ENCODE data around the gene SEZ6L.

Gene SEZ6L

DNA sequence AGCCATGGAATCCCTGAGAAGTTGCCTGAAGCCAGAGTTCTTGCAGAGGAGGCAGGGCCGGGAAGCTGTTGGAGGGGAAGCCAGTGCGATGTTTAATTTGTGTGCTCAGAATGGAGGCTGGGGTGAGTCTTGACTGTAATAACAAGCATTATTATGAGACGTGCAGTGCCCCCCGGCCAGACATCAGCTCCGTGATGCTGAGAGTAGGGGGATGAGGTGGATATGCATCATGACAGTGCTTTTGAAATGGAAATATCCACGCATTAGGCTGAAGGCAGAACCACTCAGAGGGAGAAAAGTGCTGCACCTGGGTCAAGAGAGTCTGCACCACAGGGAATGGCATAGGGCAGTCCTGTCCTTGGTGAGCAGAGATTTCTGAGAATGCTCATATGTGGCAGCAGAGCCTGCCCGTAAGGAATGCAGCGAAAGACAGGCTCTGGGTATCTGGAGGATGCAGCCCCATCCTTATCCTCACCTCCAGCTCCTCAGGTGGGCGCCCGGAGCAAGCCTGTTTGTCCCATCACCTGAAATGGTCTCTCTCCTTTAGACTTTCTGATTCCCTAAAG lies 37.6 kb upstream of the SEZ6L start:
- Histone ChIP-seq H3K4me3 (ENCODE audit: low read depth, low read length) (no peak overlapping the region), H3K4me1 (no peaks in the 10 kb centered on the region), H3K36me3 (no peaks in the 10 kb centered on the region), H3K27me3 (peaks cover 8% of the 10 kb centered on the region; the same call in 1 of the 2 replicates), H3K9me3 (no peaks in the 10 kb centered on the region)
- DNase-seq = no peak
- no peak for TF ChIP-seq CTCF (IDR thresholded peaks at IDR 0.05; ENCODE audit: low read depth, low read length)

DNA sequence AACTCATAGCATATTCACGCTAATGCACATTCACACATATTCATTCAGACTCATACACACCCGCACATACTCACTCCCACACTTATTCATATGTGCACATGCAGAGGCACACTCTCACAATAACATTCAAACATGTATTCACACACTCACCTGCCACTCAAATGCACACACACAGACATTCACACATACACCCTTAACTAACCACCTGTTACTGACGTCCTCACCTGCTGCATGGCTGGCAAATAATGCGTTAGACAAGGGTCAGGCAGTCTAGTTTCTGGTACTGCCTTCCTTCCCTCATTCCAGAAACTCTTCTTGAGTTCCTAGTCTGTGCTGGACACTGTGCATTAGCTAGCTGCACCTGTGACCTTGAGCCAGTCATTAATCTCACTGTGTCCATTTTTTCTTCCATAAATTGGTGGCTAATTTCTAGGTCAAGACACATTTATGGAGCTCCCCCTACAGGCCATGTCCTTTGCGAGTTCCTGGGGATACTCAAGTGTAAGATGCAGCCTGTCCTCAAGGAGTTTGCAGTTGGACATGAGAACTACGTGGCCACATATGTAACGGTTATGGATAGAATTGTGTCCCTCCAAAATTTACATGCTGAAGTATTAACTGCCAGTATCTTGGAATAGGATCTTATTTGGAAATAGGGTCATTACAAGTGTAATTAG lies 34.5 kb upstream of the SEZ6L start:
- Histone ChIP-seq H3K27me3 (peaks cover 7% of the 10 kb centered on the region; the same call in 1 of the 2 replicates), H3K36me3 (no peaks in the 10 kb centered on the region), H3K4me3 (ENCODE audit: low read depth, low read length) (no peak overlapping the region), H3K9me3 (no peaks in the 10 kb centered on the region), H3K4me1 (no peaks in the 10 kb centered on the region)
- peak; percentile 11 for DNase-seq
- TF ChIP-seq CTCF (IDR thresholded peaks at IDR 0.05; ENCODE audit: low read depth, low read length) = peak; percentile 51

DNA sequence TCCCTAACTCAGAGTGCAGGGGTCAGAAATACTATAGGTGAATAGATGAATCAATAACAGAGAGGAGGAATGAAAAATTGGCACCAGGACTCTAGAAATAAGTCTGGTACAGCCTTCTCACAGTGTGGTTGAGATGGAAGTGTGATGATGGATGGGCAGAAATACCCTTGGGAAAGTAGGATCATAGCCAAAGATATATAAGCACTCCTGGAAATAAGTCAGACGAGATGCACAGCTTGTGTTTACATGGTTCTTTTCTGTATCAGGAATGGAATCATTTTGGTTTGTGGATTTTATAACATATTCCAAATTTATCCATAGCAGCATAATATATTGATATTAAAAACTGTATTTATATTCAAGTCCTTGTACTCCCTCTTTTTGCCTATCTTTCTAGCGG lies 33.5 kb upstream of the SEZ6L start:
- TF ChIP-seq CTCF (IDR thresholded peaks at IDR 0.05; ENCODE audit: low read depth, low read length) = no peak
- peaks cover 9% of the 10 kb centered on the region; the same call in 1 of the 2 replicates for H3K27me3 ChIP-seq
- H3K36me3 ChIP-seq = no peaks in the 10 kb centered on the region
- no peak for DNase-seq
- no peak overlapping the region for H3K4me3 ChIP-seq (ENCODE audit: low read depth, low read length)
- H3K9me3 ChIP-seq = no peaks in the 10 kb centered on the region
- H3K4me1 ChIP-seq = no peaks in the 10 kb centered on the region

GRCh38 chr22:26139310-26139709 lies 30.0 kb upstream of the SEZ6L start:
- peaks cover 4% of the 10 kb centered on the region; the same call in 1 of the 2 replicates for H3K27me3 ChIP-seq
- H3K4me1 ChIP-seq = no peaks in the 10 kb centered on the region
- H3K4me3 ChIP-seq (ENCODE audit: low read depth, low read length) = no peak overlapping the region
- DNase-seq = peak; percentile 11
- TF ChIP-seq CTCF (IDR thresholded peaks at IDR 0.05; ENCODE audit: low read depth, low read length) = no peak
- H3K36me3 ChIP-seq = no peaks in the 10 kb centered on the region
- no peaks in the 10 kb centered on the region for H3K9me3 ChIP-seq

GRCh38 chr22:26141831-26142230 lies 27.4 kb upstream of the SEZ6L start:
- H3K27me3 ChIP-seq = peaks cover 16% of the 10 kb centered on the region
- no peak overlapping the region for H3K4me3 ChIP-seq (ENCODE audit: low read depth, low read length)
- no peak for TF ChIP-seq CTCF (IDR thresholded peaks at IDR 0.05; ENCODE audit: low read depth, low read length)
- H3K4me1 ChIP-seq = no peaks in the 10 kb centered on the region
- no peaks in the 10 kb centered on the region for H3K36me3 ChIP-seq
- no peak for DNase-seq
- H3K9me3 ChIP-seq = no peaks in the 10 kb centered on the region

DNA sequence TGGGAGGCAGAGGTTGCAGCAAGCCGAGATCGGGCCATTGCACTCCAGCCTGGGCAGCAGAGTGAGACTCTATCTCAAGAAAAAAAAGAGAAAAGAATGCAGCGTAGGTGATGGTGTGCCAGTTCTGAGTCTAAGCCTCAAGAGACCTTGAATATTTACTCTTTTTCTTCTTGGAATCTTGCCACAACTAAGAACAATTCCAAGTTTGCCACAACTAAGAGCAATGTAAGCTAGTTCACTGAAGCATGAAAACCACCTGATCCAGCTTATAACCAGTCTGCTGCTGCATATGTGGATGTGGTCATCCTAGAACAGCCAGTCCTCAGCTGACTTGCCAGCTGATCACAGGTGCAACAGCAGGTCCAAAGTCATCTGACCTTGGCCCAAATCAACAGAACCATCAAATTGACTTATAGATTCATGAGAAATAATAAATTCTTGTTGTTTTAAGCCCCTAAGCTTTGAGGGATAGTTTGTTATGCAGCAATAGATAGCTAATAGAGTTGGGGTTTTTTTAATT lies 25.4 kb upstream of the SEZ6L start:
- Histone ChIP-seq H3K9me3 (no peaks in the 10 kb centered on the region), H3K4me3 (ENCODE audit: low read depth, low read length) (no peak overlapping the region), H3K36me3 (no peaks in the 10 kb centered on the region), H3K27me3 (peaks cover 19% of the 10 kb centered on the region), H3K4me1 (no peaks in the 10 kb centered on the region)
- no peak for DNase-seq
- TF ChIP-seq CTCF (IDR thresholded peaks at IDR 0.05; ENCODE audit: low read depth, low read length) = no peak

Measured in BE2C (cell line).